COLO668 (cell line): Measurements from ENCODE around the gene MPIG6B.
A peak's percentile ranks its signal among the peaks of the same experiment; 100 is the strongest.
"Not testable (repeated sequence)": the region's sequence is repeated elsewhere in the genome, so short reads cannot be mapped to it uniquely, and the experiment has no call there.

Experiments used
- DNase-seq: peaks from one replicate; lab custom pipeline; 2025; ENCODE audit not compliant: unreplicated experiment; lab: John Stamatoyannopoulos, UW

The MPIG6B gene

GRCh38 chr6:31700740-31701401 lies 22.3 kb upstream of the MPIG6B start:
- DNase-seq: no peak

GRCh38 chr6:31701666-31702404 lies 21.3 kb upstream of the MPIG6B start:
- DNase-seq: peak; percentile 39

- DNase-seq: no peak
These were observed 20.8 kb upstream of the MPIG6B start for GRCh38 chr6:31702405-31702818.

GRCh38 chr6:31702819-31703716 lies 20.1 kb upstream of the MPIG6B start, which contains the start of gene ABHD16A:
TSS of gene ABHD16A (minus strand) at chr6:31703324. CDS start at chr6:31703281, 43 bp downstream.
- peak; percentile 95 for DNase-seq

- DNase-seq: no peak
These were observed 17.2 kb upstream of the MPIG6B start for GRCh38 chr6:31705931-31706330.

- no peak for DNase-seq
These were observed 16.6 kb upstream of the MPIG6B start, which contains the start of gene LY6G6F for GRCh38 chr6:31706599-31706998. TSS of gene LY6G6F (plus strand) at chr6:31706866. CDS start at chr6:31706907, 41 bp downstream.

- no peak for DNase-seq
These were observed 15.5 kb upstream of the MPIG6B start for GRCh38 chr6:31707701-31708100.

- DNase-seq: no peak
These were observed 14.9 kb upstream of the MPIG6B start for GRCh38 chr6:31708224-31708623.

GRCh38 chr6:31709157-31709556 lies 14.0 kb upstream of the MPIG6B start:
- DNase-seq: not testable (repeated sequence)

- no peak for DNase-seq
These were observed 12.5 kb upstream of the MPIG6B start for GRCh38 chr6:31710523-31711219.

- DNase-seq: no peak
These were observed 11.9 kb upstream of the MPIG6B start for GRCh38 chr6:31711233-31711632.

- DNase-seq: peak; percentile 10
These were observed 10.9 kb upstream of the MPIG6B start for GRCh38 chr6:31712296-31712695.

- no peak for DNase-seq
These were observed 9.7 kb upstream of the MPIG6B start for GRCh38 chr6:31713465-31713864.

GRCh38 chr6:31713991-31714684 lies 9.0 kb upstream of the MPIG6B start:
- DNase-seq: no peak

- DNase-seq: no peak
These were observed 7.9 kb upstream of the MPIG6B start, which contains the start of gene LY6G6D for GRCh38 chr6:31715022-31715958. TSS of gene LY6G6D (plus strand) at chr6:31715348. CDS start at chr6:31715356, 8 bp downstream.

- peak; percentile 2 for DNase-seq
These were observed 5.5 kb upstream of the MPIG6B start for GRCh38 chr6:31717499-31718222.

GRCh38 chr6:31718265-31718664 lies 4.9 kb upstream of the MPIG6B start:
- peak; percentile 17 for DNase-seq

- DNase-seq: no peak
These were observed 4.2 kb upstream of the MPIG6B start for GRCh38 chr6:31719001-31719400.
